DMS114 treated with DMSO at 0.1 percent for 48 hours (cell line): ENCODE results near the gene KIAA0753.

Experiments used
- DNase-seq: peaks from one replicate; lab custom pipeline; 2025; ENCODE audit not compliant: unreplicated experiment; lab: John Stamatoyannopoulos, UW

The KIAA0753 gene

DNA sequence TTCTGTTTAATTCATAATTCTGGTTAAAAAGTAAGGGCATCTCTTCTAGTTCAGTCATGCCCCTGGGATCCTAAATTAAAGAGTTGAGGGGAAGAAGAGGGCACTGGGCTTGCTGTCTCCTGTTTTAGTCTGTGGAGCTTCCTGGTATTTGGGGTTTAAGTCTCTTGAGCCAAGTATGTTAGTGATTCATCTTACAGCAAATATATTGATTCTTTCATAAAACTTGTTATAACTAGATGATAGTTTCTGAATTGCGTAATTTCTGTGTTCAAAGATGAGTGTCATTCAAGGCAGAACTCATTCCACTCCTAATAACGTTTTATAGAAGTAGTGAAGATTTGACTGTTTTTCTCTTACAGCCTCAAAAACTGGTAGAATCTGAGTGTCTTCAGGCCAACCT is 2.1 kb upstream of the KIAA0753 start:
- DNase-seq = no peak

DNA sequence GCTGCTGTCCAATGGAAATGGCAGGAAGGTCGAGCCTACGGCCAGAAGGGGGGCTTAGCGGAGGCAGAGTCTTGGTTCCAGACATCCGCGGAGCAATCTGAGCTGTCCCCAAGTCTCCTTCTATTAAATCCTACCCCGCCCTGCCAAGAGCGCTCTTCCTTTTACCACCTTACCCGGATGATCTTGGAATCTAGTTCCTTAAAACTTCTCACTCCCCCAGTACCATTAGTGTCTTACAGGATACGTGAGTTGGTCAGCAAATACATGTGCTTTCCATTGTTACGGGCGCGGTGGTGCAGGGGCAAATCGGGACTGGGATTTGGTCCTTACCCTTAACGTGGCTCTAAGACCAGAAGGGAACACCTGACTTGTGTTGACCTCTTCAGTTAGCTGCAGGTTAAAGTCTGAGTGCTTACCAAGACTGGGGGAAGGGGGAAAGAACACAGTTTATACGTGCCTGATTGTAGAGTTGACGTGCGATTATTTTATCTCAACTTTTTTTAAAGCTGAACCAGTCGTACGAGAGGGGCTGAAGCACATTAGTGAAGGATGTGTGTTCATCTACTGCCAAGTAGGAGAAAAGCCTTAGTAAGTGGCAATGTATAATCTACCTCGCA is 844 bp upstream of the KIAA0753 start:
- peak; percentile 32 for DNase-seq

DNA sequence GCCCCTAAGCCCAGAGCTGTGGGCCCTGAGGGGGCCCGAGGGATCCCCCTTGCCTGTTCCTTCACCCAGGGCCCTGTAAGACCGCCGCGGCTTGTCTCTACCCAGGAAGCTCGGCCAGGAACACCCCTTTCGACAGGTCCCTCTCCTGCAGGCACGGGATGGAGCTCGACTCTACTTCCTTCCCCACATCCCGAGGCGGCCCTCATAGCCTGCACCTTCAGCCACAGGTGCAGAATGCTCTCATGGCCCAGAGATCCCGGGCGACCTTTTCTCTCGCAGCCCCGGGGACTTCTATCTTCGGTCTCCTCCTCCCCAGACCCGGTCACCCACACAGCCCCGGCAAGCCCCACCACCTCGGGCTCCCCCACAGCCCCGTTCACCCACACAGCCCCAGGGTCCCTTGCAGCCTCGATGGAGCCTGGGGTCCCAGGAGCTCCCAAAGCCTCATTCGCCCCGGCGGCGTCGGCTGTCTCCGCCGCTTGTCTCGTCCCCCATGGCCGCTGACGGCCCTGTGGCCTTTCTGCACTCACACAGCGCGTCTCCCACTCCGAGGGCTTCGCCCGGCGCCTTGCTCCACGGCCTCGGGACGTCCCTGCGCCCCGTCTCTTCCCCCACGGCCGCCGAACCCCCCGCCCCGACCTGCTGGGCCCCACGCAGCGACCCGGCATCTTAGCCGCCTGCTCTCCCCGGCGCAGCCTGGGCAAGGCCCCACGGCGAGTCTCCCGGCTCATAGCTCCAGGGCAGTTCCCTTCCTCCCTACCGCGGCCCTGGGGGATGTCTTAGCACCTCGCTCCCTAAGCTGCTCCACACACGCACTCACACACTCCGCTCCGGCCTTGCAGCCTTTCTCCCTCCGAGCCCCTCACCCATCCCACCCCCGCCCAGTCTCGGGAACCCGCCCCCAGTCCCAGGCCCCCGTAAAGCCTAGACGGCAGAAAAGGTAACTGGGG is 650 bp downstream of the KIAA0753 start:
- DNase-seq = no peak

DNA sequence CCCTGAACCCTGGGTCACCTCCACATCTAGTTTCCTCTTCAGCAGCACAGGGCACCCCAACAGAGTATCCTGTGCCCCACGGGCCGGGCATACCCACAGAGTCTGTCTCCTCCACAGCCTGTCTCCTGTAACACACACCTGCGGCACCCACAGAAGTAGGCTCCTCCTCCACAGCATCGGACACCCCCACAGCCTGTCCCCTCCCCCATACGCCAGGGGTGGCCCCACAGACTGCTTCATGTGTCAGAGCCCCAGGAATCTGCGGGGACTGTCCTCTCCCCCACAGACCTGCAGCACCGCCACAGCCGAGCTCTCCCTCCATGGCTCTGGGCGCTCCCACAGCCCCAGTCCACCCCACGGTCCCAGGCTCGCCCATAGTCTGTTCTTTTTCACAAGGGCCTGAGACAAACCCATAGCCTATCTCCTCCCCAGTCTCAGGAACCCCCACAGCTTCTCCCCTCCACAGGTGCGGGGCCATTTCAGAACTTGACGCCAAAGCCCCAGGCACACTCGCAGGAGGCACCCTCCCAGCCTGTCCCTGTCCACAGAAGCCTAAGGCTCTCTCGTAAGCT is 1.4 kb downstream of the KIAA0753 start:
- DNase-seq = no peak

DNA sequence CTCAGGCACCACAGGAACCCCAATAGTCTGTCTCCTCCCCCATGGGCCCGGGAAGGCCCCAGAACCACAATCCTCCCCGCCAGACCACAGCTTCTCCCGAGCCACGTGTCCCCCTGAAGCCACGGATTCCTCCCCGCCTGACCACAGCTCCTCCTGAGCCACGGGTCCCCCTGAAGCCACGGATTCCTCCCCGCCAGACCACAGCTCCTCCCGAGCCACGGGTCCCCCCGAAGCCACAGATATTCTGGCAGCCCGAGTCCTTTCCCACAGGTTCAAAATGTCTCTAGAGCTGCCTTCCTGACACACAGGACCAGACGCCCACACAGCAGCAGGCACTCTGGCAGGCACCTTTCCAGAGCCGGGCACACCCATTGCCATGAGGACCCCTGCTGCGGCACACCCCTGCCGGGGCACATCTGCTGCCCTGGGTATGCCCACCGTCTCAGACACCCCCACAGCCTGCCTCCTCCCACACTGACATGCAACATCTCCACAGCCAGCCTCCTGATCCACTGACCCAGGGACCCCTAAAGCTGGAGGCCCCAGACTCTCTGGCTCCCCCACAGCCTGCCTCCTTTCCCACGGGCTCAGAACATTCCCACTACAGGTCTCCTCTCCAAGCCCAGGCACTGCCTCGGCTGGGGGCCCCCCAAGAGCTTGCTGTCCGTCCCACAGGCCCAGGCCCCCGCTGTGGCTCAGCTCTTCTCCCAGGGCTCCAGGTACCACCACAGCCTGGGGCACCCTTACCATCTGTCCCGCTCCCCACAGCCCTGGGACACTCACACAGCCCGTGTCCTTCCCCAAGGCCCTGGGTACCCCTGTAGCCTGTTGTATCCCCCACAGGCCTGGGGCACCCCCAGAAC is 2.2 kb downstream of the KIAA0753 start:
- no peak for DNase-seq

DNA sequence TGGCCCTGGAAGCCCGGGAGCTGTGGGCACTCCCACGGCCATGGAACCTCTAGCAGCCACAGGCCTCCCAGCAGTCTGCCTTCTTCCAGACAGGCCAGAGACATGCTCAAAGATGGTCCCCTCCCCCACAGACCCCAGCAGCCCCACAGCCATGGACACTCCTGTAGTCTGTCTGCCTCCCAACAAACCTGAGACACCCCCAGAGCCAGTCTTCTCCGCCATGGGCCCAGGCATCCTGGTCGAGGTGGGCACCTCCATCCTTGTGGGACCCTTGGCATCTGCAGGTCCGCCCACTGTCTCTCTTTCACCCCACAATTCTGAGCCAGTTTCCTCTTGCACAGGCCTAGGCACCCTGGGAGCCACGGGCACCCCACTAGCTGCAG is 3.1 kb downstream of the KIAA0753 start:
- no peak for DNase-seq

DNA sequence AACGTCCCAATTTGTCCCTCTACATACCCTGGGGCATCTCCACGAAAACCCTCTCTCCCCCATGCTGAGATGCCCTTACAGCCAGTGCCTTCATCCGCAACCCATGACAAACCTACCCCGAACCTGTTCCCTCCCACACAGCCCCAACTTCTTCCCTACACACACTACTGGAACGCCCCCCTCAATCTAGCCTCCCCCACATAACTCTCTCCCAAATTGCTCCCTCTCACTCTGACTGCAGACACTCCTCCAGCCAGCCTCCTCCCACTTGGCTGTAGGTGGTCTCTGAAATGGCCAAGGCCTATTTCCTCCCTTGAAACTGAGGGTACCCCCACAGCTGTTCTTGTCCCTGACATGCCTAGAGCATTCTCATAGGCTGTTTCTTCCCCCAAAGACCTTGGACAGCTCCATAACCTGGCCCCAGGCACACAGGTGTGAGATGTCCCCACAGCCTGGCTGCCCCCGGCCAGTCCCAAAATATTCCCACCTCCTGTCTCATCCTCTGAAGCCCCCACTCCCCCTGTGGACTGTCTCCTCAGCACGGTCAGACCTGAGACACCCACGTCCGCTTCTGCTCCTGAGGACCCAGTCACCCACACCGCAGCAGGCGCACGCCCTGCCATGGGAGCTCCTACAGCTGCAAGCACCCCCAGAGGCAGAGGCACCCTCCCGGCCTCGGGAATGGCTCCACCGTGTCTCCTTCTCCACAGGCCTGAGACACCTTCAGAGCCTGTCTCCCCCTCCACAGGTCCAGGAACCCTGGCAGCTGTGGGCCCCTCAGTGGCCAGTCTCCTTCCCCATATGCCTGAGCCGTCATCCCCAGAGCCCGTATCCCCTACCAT is 3.7 kb downstream of the KIAA0753 start:
- DNase-seq = no peak

DNA sequence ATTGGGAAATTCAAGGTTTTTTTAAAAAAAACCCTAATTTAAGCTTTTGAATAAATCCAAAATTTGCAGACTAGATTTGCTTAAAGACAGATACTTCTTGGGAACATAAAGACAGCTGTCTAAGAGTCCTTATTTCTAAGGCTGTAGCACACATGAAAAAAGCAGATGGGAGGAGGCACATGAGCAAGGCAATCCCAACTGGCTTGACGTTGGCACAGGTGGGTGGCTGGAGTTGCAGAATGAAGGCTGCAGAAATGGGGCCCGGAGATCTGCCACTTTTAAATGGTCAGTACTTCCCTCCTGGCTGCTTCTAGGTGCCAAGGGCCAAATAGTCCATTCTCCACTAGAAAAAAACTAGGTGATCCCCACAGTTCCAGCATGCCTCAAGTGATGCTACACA is 4.4 kb downstream of the KIAA0753 start:
- no peak for DNase-seq

DNA sequence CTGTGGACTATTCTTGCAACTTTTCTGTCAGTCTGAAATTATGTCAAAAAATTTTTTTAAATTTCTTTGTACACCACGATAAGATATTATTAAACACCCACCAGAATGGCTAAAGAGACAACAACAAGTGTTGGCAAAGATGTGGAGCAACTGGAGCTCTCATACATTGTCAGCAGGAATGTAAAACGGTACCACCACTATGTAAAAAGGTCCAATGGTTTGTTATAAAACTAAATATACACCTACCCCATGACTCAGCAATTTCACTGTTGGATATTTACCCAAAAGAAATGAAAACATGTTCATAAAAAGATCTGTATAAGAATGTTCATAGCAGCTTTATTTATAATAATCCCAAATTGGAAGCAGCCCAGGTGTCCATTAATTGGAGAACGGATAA is 7.2 kb downstream of the KIAA0753 start:
- no peak for DNase-seq

DNA sequence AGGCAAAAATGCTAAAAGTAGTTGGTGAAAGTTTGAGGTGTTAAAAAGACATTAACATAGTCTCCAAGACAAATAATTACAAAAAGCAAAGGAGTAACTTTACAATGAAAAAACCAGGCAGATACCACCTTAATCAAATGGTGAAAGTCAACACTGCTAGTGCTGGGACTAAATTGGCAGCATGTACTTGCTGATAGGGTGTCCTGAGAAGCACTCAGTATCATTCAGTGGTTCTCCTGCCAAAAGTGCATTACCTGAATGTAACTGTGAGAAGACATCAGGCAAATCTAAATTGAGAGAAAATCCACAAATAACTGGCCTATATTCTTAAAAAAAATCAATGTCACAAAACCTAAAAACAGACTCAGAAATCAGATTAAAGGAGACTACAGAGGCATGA is 8.0 kb downstream of the KIAA0753 start:
- DNase-seq = no peak

DNA sequence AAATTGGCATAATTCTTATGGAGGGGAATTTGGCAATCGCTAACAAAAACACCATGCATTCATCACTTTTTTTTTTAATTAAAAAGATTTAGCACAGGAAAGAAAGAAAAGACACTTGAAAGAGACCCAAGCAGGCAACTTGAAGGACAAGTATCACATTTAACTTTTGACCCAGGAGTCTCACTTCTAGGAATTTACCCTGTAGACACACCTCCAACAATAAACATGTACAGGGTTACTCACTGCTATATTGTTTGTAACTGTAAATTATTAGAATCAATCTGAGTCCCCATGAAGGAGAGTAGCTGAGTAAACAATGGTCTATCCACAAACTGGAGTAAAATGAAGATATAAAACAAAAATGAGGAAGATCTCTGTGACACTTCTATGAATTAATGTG is 10.1 kb downstream of the KIAA0753 start:
- no peak for DNase-seq

DNA sequence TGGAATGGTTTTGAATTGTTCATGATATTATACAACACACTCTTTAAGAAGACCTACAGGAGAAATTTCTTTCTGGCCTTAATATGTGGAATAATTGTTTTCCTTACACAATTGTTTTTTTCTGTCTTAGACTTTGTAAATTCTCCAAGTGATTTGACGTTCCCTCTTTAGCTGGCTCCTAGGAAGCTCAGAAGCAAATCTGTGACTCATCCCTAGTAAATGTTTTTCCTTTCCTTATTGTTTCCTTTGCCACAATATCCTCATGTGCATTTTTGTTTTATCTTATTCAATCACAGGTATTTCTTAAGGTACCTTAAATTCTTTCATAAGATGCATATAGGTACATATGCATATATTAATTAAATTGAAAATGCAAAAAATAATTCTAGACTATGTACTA is 13.5 kb downstream of the KIAA0753 start:
- DNase-seq = no peak

DNA sequence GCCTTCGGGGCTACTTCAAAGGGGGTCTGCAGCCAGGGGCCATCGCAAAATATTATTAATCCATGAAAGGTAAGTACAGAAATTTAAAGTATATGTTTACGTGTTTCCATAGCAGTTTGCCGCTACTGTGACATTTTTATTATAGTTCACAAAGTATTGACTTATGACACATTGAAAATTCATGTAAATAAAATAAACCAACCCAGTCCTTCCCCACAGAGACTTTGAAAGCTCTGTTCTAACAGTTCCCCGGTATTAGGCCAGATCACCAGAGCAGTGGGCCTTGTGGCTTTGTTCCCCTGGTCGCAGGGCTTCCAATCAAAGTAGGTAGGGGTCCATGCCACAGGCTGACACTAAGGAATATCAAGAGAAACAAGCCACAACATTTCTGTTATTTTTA is 13.9 kb downstream of the KIAA0753 start:
- DNase-seq = no peak

DNA sequence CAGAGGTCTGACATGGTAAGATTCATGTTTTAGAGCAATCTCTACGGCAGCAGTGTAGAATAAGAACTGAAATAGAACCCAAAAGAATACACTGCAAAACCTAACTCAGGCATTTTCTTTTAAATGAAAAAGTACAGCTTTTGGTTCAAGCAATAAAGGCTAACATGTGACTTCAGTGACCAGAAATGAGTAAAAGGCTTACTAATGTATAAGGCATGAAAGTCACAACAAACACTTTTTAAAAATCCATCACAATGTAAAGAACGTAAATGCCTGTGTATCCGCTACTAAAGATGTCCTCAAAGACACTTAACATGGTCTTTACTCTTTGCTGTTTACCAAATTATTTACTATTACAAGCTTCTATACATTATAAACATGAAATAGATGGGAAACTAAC is 16.6 kb downstream of the KIAA0753 start:
- no peak for DNase-seq

DNA sequence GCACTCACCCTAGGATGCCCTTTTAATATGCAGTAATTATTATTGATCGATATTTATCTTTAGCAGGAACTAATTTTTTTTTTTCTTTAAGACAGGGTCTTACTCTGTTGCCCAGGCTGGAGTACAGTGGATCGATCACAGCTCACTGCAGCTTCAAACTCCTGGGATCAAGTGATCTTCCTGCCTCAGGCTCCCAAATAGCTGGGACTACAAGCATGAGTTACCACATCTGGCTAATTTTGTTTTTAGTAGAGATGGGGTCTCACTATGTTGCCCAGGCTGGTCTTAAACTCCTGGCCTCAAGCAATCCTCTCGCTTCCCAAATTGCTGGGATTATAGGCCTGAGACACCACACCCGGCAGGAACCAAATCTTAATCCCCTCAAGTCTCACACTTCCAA is 29.3 kb downstream of the KIAA0753 start:
- DNase-seq = no peak

DNA sequence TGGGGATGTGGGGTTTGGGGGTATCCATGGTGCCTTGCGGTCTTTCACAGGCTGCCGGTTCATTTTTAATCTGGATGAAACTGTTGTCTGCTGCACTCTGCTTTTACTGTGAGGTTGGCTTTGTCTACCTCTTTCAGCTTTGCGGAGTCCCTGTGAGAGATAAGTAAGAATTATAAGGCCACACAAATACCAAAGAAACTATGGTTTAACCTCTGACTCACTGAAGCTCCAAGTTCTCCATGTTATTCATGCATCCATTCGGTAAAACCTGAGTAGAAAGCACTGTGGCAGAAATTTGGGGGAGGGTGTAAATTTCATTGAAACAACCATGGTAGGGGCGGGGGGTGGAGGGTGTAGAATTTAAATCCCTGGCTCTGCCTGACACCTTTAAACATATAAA is 30.5 kb downstream of the KIAA0753 start:
- no peak for DNase-seq

DNA sequence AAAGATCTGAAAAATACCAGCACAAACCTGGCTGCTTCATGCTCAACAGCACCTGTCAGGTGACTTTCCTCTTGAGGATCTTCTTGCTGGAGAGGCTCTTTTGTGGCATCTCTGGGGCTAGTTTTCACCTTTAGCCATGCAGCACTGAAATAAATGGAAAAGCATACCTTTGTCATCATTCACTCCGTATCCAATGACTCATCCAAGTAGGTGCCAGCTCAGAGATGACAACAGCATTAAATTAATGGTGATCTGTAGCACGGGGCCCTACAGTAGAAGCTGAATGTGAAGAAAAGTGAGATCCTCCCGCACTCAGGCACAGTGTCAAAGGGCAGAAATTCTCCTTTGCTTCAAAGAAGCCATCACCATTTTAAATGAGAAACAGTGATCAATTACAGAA is 32.2 kb downstream of the KIAA0753 start:
- DNase-seq = no peak

DNA sequence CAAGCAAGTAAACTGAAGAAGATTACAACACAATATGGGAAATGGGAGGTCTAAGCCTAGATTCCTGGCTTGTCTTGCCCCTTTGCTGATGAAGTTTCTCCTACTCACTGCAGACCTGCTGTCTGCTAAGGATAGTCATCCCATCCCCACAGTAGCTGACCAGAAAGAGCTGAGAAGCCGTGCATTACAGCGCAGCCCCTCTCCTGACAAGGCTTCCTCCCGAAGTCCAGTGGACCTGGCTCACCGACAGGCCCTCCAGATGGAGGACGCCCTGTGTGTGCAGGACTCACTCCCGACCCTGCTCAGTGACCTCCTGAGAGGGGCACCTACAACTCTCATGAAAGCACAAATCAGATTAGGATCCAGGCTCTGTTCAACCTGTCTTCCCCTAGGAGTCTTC is 35.4 kb downstream of the KIAA0753 start:
- DNase-seq = no peak

DNA sequence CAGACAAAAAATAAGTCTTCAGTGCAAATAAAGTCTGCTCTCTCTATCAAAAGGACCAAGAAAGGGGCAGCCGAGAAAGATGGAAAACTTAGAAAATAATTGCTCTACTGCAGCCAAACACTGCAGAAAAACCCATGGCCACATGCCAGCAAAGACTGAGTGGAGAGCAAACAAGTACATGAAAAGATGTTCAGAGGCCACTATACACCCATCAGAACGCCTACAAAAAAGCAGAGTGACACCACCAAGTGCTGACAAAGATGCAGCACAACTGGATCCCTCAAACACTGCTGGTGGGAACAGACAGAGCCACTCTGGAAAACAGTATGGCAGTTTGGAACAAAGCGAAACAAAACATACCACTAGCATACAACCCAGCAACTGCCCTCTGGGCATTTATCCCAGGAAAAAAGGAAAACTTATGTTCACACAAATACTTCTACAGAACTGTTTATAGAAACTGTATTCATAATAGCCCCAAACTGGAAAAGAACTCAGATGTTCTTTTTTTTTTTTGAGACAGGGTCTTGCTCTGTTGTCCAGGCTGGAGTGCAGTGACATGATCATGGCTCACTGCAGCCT is 36.7 kb downstream of the KIAA0753 start:
- no peak for DNase-seq

DNA sequence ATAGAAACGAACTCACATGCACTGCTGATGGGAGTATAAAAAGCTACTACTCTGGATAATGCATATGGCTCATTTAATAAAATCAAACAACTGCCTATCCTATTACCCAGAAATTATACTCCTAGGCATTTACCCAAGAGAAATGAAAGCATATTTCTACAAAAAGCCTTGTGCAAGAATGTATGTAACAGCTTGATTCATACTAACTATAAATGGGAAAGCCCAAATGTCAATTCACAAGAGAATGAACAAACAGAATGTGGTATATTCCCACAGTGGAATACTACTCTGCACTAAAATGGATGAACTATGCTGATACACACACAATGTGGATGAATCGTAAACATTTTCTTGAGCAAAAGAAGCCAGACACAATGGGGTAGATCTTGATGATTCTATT is 38.4 kb downstream of the KIAA0753 start:
- DNase-seq = no peak
